GM19395 (cell line): Measurements from ENCODE around the gene ALOXE3.

Source experiments
- ATAC-seq: cut with Tn5 transposase; IDR thresholded peaks from one replicate; pipeline ENCODE4 v1.9.1; 2021; ENCODE audit warnings: mild to moderate bottlenecking, moderate library complexity; ENCODE audit not compliant: unreplicated experiment

The ALOXE3 gene

DNA sequence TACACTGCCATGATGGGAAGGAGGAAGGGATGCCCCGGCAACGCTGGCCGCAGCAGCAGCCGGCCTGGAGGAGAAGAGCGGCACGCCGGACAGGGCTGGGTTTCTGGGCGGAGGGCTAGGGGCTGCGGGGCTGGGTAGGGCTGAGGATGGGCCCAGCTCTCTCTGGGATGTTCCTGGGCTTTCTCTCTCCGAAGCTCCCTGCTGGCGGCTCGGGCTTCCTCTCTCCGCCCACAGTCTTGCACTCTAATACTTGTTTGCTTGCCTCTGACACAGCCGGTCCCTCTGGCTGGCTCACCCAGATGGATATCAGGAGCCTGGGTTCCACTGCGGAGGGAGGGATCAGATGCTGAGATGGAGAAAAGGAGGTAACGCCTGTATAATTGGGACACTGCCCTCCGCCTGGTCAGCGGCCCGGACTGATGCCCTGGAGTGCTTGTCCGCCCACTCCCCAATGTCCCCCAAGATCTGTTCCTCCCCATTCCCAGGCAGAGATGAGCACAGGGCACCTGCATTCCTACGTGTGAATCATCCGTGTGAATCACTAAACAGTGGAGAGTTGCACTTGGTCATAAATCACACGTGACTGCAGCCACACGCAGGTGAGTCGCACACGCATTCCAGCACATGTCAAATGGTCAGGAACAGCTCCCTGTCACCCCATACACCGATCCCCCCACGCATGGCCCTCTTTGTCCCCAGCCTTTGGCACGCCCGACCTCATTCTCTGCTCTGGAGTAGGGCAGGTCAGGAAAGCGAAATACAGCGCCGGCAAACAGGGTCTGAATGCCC lies at the start of gene ALOXE3:
TSS of gene ALOXE3 (minus strand) at position 535 of the 789 bp plus-strand sequence. CDS start at position 11, 524 bp downstream.
- ATAC-seq = no peak

DNA sequence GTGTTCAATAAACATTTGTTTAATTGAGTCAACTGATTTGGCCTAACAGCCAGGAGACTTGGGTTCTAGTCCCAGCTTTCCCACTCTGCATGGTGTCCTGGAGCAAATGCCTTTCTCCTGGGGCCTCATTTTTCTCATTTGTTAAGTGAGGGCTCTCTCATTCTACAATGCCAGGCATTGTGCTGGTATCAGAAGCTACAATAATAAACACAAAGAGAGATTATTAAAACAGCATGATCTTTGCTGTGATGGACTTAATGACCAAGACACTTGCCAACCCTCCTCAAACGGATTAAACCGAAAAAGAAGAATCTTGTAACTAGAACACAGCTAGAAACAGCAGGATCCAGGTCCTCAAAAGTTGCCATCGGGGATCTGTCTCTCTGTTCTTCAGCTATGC lies 49.2 kb upstream of the ALOXE3 start:
- ATAC-seq = no peak

DNA sequence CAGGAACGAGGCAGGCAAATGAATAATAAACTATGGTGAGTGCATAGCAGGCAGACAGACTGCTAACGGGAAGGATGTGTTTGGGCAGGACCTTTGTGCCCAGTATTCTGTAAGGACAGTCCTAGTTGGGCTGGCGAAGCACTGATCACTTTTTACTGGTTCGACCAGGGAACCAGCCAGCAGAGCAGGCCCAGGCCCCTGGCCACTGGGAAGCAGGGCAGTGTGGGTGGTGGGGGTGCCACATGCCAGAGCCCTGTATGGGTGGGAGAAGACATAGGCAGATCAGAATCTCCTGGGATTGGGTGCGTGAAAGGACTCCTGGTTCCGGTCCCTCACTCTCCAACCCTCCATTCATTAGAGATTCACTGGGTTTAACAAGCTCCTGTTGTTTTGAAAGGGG lies 48.4 kb upstream of the ALOXE3 start:
- ATAC-seq = no peak

DNA sequence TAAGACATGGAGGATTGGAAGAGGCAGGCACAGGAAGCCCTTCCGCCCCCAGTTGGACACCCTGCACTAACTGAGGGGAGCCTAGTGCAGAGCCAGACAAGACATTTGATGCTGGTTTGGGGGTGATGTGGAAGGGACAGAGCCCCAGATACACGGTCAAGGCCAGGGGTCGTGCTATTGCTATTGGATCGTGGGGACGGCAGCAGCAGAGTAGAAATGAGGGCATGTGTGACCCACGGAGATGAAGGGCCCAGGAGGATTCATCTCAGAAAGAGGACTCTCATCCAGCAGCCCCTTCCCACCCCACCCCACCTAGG lies 46.5 kb upstream of the ALOXE3 start:
- no peak for ATAC-seq

DNA sequence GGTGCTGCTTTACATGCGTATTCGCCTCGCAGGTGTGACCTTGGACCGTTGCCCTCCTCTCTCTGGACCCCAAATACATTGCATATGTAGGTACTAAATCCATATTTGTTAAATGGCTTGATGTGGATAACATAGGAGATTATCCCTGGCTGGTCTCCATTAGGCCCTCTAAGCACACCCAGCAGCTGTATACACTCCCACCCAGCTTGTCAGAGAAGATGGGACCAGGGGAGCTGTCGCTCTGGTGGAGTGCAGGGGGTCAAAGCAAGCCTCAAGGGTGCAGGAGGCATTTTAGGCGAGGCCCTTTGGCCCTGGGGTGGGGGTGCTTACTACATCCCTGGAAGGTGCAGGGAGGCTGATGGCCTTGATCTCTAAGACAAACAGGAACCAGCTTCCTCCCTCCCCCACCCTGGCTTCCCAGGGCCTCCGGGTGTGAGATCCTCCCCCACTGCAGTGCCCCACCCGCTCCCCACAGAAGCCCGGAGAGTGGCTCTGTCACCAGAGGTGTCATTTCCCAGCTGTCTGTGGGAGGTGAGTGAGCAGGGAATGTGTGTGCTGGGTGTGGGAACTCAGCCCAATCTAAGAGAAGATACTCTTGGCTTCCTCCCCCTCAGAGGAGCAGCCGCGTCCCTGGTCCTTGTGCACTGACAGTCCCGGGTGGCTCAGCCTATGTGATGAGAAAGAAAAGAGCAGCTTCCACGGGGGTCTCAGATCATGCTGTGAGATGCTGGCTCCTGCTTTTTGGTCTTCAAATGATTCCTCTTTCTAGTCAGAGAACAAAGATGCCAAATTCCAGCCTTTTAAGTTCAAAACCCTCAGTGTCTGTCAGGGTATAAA lies 45.9 kb upstream of the ALOXE3 start:
- no peak for ATAC-seq

DNA sequence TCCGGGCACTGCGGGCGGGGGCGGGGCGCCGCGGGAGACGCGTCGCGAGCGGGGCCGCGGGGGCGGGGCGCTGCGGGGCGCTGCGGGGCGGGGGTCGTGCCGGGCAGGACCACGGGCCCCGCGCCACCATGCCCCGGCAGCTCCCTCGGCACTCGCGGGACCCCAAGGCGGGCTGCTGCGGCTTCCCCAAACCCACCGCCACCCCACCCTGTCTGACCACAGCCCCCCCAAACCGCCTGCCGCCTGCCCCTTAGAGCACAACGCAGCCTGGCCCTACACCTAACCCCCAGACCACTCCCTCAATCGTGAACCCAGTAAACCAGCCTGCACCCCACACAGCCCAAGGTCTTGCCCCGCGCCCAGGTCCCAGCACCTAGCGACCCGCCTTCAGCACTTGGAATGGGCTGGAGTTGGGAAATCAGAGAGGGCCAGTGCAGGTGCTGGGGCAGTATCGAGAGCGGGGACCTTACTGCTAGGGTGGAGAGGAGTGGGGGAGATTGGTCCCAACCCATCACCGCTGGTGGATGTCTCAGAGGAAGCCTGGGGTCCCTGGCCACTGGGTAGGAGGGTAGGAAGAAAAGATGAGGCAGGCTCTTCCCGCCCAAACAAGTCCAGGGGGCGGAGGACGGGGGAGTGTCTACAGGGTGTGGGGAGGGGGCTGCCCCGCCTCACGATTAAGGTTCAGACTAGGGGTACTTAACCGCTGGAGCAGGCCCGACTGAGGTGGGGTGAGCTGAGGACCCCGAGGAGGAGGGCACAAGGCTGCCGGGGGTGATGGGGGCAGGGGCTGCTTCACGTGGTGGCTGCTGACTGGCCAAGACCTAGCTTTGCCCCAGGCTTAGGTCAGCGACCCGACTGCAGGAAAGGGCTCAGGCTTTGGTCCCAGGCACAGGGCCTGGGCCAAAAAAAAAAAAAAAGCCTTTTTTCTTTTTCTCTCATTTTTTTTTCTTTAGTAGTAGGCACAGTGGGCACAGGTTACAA lies 45.0 kb upstream of the ALOXE3 start:
- ATAC-seq = no peak

DNA sequence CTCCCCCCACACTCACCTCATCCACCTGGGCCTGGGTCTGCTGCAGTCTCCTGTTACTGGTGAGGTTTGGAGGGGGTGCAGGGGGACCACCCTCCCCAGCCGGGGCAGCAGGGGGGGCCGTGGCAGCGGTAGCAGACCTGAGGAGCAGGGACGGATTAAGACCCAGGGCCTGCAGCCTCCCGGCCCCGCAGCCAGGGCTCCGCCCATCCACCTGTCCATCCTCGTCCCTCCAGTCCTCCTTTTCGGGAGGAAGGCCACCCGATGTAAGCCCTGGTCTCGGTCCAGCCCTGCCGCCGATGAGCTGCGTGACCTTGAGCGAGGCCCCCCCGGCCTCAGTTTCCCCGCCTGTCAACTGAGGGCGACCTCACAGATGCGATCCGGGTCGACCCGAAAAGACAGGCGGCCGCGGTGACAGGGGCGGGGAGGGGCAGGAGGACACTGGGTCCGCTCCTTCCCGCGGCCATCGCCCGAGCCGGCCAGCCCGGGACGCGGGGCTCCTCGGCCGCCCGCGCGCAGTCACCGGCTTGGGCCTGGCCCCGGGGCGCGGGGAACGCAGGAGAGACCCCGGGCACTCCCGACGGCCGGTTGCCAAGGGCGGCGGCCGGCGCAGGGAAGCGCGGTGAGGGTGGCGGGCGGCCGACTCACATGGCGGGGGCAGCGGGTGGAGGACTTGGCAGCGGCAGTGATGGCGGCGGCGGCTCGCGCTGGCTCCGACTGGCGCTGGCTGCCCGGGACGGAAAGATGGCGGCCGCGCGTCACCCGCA lies 44.1 kb upstream of the ALOXE3 start, which contains the start of gene VAMP2:
TSS of gene VAMP2 (minus strand) at position 716 of the 764 bp plus-strand sequence. CDS start at position 647, 69 bp downstream.
- ATAC-seq = no peak

DNA sequence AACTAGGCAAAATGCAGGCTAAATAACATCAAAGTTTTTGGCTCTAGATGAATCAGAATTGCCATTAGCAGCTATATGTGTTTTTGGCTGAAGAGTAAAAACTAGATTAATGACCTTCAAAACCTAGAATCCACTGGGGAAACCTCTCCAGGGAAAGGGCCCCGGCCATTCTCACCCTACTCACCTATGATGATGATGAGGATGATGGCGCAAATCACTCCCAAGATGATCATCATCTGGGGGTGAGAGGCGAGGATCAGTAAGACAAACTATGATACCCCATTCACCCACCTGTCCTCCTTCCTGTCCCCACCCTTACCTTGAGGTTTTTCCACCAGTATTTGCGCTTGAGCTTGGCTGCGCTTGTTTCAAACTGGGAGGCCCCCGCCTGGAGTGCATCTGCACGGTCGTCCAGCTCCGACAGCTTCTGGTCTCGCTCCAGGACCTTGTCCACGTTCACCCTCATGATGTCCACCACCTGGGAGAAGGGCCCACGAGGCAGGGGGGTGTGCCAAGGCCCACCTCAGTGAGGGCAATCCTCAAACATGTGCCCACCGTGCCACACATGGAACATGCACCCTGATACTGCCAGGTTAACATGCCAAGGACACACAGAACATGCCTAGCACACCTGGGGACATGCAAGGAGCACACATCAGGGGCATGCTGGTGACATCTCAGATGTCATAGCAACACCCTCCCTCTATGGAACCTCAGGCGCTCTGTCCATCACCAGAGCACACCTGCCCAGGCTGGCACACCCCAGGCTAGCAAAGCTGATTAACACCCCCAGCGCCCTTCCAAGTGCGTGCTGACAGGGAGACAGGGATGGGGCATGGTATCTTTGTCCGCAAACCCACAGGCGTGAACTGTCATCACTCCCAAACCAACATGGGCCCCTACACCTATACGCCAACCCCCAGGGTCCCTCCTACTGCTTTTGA lies 43.2 kb upstream of the ALOXE3 start:
- ATAC-seq = no peak

DNA sequence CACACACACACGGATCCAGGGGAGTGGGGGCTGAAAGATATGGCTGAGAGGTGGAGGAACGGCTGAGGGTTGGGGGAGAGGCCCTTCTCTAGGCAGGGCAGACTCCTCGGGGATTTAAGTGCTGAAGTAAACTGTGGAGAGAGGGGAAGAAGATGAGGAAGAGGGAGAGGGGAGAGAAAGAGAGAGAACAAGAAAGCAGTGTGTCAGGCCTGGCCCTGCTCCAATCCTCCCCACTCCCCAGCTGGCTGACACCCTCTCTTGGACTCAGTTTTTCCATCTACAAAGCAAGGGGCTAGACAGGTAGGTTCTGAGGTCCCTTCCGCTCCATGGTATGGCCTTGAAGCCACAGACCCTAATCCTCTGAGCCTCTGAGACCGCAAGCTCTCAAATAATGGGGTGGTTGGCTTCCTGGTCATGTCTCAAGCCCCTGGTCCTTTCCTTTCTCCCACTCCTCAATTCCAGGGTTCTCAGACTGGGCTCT lies 42.5 kb upstream of the ALOXE3 start:
- no peak for ATAC-seq

DNA sequence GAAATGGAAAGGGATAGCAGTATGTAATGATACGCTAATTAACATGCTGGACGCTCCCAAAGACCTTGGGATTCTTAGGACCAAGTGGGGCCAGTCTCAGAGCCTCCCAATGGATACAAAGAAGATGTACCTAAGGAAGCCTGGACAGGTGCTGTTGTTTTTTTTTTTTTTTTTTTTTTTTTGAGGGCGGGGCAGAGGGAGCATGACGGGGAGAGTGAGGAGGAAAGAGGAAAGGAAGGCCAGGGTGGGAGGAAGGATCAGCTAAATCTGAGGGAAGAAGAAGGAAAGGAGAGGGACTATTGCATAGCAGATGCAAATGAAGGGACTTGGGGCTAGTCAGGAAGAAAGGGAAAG lies 41.9 kb upstream of the ALOXE3 start:
- no peak for ATAC-seq

DNA sequence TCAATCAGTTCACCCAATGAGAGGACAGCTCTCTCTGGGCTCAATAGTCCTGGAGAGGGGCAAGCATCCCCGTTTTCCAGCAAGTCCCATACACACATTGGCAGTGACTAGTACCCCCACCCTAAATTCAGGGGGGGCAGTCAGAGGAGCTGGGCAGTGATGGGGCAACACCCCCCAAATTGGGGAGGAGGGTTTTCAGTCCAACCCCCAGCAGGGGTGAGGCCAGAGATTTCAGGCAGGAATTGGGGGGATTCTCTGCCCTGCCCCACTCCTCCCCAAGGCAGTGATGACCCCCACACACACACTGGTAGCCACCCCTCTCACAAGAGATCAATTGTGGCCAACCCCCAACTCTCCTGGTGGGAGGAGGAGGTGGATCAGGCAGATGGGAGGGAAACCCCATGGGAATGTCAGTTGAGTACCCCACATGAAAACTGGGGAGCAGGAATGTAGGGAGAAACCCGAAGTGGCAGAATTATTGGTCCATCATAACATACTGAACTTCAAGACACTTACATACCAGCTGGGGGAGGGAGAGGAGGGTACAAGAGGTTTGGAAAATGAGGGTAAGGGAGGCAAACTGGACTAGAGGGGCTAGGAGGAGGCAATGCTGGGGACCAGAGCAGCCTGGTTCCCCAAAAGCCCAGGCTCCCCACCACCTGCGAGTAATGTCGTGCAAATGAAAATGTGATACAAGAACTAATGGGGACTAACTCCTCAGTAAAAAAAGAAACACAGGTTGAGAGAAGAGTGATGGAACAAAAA lies 41.3 kb upstream of the ALOXE3 start:
- no peak for ATAC-seq

DNA sequence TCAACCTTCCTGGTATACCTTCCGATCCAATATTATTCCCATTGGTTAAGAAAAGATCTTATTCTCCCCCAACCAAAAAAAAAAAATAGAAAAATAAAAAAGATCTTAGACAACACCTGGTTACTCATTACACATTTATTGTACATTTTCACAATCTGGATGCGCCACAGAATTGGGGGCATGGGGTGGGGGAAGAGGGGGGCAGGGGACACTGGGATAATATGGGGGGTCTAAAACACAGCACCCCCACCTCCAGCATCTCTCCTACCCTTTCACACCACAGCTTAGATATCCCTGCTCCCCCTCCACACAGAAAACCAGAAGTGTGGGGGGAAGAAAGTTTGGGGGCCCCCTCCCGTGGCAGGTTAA lies 40.7 kb upstream of the ALOXE3 start:
- no peak for ATAC-seq

DNA sequence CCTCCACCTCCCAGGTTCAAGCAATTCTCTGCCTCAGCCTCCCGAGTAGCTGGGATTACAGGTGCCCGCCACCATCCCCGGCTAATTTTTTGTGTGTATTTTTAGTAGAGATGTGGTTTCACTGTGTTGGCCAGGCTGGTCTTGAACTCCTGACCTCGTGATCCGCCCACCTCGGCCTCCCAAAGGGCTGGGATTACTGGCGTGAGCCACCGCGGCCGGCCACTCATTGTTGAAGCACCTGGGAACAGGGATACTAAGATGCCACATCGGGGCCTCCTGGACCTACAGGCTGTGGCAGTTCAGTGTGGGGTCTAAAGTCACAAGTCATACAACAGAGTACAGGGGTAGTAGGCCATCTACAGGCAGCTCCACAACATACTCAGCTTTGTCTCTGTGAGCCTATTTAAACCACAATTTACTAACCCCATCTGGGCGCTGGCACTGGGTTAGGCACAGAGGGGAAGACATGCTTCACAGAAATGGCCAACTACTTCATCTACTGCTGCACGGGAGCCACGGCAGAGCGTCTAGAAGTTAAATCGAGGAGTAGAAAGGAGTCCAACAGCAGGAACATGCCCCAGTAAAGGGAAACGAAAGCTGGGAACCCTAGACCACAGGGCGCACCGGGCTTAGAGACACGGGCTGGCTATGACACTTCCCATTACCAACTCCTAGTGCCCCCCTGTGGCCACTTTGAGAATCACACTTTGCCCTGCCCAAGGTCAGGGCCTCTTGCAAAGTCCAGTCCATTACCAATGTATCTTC lies 40.1 kb upstream of the ALOXE3 start:
- ATAC-seq = no peak

DNA sequence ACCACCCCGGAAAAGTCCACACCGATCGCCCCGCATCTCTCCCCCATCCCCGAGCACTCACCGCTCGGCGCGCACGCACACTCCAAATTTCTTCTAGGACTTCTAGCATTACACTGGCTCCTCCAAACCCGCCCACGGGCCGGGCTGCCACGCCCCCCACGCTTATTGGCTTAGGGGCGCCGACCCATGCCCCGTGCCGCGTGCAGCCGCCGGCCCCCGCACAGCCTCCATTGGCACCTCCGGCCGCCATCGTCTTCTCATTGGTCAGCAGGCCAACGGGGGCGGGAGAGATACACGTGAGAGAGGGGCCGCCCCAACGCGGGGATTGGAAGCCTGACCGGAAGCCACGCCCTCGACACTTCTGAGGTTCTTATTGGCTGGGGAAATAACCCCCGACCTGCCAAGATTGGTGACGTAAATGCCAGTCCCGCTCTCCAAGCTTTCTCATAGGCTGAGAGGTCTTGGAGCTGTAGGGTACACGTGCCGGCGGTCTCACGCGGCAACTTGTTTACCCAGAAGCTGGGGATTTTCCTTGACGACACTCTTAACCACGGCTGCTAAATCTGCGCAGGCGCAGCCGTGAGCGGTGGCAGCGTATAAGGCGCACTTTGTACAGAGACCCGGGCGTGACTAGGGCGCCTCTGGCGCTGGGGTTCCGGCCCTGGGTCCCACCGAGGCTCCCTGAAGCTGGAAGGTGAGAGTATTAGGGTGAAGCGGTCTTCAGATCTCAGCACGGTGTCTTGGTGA lies 38.1 kb upstream of the ALOXE3 start:
- ATAC-seq = peak; percentile 71

DNA sequence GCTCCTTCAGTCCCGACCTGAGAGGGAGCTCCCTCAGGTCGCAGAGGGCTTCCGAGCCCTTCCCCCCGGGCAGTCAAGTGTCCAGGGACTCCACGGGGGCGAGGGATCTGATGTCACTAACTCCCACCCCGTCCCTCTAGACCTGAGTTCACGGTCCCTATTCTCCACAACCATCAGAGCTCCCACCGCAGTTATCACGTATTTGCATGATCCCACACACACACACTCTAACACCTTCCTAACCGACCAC lies 37.6 kb upstream of the ALOXE3 start:
- no peak for ATAC-seq

DNA sequence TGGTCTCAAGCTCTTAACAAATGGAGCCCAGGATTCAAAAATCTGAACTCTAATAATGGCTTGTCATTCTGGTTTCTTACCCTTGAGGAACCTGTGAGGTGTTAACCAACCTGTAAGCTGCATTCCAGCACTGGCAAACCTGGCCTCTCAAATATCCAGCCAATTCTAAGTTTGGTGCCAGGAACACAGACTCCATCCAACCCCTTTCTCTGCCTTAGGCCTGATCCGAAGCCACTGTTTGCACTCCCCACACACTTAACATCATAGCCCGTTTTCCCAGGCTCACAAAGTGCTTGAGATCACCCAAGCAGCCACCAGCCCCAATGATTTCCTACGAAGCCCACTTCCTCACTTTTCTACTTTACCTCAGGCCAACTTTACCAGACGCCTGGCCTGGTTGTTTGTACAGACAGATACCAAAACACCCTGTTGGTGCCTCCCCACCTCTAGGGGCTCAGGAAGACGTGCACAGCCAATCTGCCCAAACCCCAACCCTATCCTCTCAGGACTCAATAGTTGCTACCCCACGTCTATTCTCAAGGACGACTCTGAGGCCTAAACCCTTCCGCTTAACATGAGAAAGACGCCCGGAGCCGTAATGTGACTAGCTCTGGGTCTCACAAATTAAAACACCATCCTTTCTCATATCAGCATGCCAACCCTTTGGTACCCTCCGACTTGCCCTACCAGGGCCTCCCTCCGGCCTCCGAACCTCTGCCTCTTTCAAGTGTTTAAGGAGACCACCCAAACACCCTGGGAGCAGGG lies 37.1 kb upstream of the ALOXE3 start:
- no peak for ATAC-seq
